Measurements from ENCODE around the gene SYNE3. TPM values are rescaled to one million over a fixed set of nuclear protein-coding genes. Genes with fewer than 3 reads are reported as not detected.
A peak's percentile ranks its signal among the peaks of the same experiment; 100 is the strongest.

The SYNE3 gene
- total RNA-seq, 3 donors from 2014 or later: 13.5 to 112 (median 22.0) TPM

DNA sequence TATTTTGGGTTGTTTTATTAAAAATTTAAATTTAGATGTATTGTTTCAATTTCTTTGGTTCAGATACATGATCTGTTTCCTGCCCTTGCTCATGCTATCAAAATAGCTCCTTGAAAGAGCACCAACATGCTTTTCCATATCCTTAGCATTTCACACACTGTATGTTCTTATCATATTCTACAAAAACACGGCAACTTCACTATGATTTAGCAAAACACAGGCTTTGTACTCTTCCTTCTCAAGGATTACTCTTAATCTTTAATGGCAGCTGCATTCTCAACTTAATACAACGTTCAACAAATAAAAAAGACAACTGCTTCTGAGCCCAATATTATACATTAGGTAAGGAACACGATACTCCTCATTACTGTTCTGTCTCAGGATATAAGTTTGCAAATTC lies 15.5 kb upstream of the SYNE3 start:
- Histone ChIP-seq H3K27me3 (no peaks in the 10 kb centered on the region), H3K27ac (no peak overlapping the region), H3K4me3 (no peak overlapping the region), H3K36me3 (no peaks in the 10 kb centered on the region), H3K4me1 (peaks cover 5 to 35% of the 10 kb centered on the region in 2 donors), H3K9me3 (no peaks in the 10 kb centered on the region)
- TF ChIP-seq POLR2AphosphoS5 (IDR thresholded peaks at IDR 0.05): no peak
- no peak for TF ChIP-seq POLR2A (IDR thresholded peaks at IDR 0.05)
- TF ChIP-seq, protein P1, sequence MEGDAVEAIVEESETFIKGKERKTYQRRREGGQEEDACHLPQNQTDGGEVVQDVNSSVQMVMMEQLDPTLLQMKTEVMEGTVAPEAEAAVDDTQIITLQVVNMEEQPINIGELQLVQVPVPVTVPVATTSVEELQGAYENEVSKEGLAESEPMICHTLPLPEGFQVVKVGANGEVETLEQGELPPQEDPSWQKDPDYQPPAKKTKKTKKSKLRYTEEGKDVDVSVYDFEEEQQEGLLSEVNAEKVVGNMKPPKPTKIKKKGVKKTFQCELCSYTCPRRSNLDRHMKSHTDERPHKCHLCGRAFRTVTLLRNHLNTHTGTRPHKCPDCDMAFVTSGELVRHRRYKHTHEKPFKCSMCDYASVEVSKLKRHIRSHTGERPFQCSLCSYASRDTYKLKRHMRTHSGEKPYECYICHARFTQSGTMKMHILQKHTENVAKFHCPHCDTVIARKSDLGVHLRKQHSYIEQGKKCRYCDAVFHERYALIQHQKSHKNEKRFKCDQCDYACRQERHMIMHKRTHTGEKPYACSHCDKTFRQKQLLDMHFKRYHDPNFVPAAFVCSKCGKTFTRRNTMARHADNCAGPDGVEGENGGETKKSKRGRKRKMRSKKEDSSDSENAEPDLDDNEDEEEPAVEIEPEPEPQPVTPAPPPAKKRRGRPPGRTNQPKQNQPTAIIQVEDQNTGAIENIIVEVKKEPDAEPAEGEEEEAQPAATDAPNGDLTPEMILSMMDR (IDR thresholded peaks at IDR 0.05): no peak
- intact Hi-C loops (cut with DNase I; ENCODE audit: low total_unique reads): loop anchor here (5.0 kb wide), 1 partner anchor 95 kb away; no protein-coding TSS in a partner anchor
- no peak for DNase-seq (ENCODE audit: low spot score in 2 of 2)

DNA sequence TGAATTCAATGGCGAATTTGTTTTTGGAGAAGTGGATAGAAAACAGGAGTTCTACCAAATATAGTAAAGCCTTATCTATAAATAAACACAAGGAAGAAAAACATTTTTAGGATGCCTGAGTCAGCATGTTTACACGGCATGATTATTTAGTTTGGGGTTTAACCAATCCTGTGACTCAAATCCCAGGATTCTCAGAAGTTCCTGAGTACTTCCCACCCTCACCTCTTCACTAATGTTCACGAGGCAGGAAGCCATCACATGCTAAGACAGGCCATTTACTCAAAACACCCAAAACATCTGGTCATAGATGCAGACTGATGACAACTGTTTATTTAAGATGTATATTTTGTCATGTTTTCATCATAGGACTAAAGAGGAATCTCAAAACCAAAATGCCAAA lies 15.0 kb upstream of the SYNE3 start:
- no peak overlapping the region for H3K27ac ChIP-seq
- peaks cover 5 to 35% of the 10 kb centered on the region in 2 donors for H3K4me1 ChIP-seq
- no peak for TF ChIP-seq POLR2AphosphoS5 (IDR thresholded peaks at IDR 0.05)
- TF ChIP-seq, protein P1 (IDR thresholded peaks at IDR 0.05): no peak
- no peak for TF ChIP-seq POLR2A (IDR thresholded peaks at IDR 0.05)
- no peak for DNase-seq (ENCODE audit: low spot score in 2 of 2)
- H3K9me3 ChIP-seq: no peaks in the 10 kb centered on the region
- H3K36me3 ChIP-seq: no peaks in the 10 kb centered on the region
- intact Hi-C loops (cut with DNase I; ENCODE audit: low total_unique reads): loop anchor here (5.0 kb wide), 1 partner anchor 94 kb away; no protein-coding TSS in a partner anchor
- no peak overlapping the region for H3K4me3 ChIP-seq
- no peaks in the 10 kb centered on the region for H3K27me3 ChIP-seq

DNA sequence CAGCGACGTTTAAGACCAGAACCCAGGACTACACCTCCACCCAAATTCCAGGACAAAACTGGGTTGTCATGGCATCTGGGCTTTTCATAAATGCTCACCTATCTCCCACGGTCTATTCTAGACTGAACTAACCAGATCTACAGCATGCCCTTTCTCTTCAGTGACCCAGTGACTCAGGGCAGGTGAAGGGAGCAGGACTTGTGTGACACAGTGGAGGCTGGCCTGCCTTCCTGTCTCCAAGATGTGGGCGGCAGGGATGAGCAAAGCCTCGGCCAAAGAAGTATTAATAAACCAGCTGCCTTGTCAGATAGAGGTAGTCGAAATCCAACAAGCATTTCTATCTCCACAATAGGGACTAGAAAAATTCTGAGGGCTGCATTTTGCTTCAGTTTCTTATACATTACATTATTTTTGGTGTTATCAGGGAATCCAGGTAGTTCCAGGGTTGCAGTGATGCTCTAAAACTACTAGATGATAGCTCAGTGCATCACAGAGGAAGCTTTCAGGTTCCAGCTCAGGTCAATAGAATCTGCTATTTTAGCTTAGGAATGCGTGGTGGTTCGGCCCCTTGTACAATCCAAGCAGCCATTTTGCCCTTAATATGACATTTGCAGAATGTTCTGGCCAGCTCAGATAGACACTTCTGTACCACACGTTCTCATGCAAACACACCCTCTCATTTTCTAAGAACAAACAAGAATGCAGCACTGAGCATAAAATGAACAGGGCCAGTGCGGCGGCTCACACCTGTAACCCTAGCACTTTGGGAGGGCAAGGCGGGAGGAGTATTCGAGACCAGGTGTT lies 14.2 kb upstream of the SYNE3 start:
- H3K9me3 ChIP-seq: no peaks in the 10 kb centered on the region

DNA sequence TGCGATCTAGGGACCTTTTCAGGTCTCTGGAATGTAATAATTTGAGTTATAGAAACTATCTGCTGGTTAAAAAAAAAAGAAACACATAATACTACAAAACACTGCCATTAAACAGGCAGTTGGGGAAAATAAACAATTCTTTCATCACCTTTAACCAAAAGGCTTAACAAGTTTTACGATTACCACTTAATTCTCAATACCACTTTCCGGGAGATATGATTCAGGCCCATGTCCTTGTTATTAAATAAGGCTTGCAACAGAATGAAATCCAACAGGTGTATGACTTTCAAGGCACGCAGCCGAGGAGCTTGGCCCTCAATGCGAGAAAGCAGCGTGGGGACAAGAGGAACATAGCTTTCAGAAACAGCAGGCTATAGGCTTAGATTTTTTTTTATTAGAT lies 12.8 kb upstream of the SYNE3 start:
- Histone ChIP-seq H3K9me3 (no peaks in the 10 kb centered on the region), H3K4me3 (no peak overlapping the region), H3K4me1 (peaks cover 6 to 25% of the 10 kb centered on the region in 2 donors), H3K27ac (no peak overlapping the region), H3K27me3 (no peaks in the 10 kb centered on the region), H3K36me3 (no peaks in the 10 kb centered on the region)
- TF ChIP-seq, protein P1 (IDR thresholded peaks at IDR 0.05): no peak
- TF ChIP-seq POLR2A (IDR thresholded peaks at IDR 0.05): no peak
- TF ChIP-seq POLR2AphosphoS5 (IDR thresholded peaks at IDR 0.05): no peak
- intact Hi-C loops (cut with DNase I; ENCODE audit: low total_unique reads): no loop called here
- DNase-seq (ENCODE audit: low spot score in 2 of 2): no peak

More for the DNA sequence above, 14.2 kb upstream of the SYNE3 start:
- Histone ChIP-seq H3K4me3 (peak overlapping the region in 1 of 3 donors; percentile 16), H3K4me1 (peaks cover 2 to 27% of the 10 kb centered on the region in 2 donors), H3K36me3 (no peaks in the 10 kb centered on the region), H3K27ac (peak overlapping the region; percentile 39 to 42), H3K27me3 (no peaks in the 10 kb centered on the region)
- intact Hi-C loops (cut with DNase I; ENCODE audit: low total_unique reads): loop anchor here (5.0 kb wide), 1 partner anchor 93 kb away; no protein-coding TSS in a partner anchor
- TF ChIP-seq, protein P1 (IDR thresholded peaks at IDR 0.05): no peak
- TF ChIP-seq POLR2A (IDR thresholded peaks at IDR 0.05) (no peak), POLR2AphosphoS5 (IDR thresholded peaks at IDR 0.05) (no peak)
- DNase-seq (ENCODE audit: low spot score in 2 of 2): no peak

DNA sequence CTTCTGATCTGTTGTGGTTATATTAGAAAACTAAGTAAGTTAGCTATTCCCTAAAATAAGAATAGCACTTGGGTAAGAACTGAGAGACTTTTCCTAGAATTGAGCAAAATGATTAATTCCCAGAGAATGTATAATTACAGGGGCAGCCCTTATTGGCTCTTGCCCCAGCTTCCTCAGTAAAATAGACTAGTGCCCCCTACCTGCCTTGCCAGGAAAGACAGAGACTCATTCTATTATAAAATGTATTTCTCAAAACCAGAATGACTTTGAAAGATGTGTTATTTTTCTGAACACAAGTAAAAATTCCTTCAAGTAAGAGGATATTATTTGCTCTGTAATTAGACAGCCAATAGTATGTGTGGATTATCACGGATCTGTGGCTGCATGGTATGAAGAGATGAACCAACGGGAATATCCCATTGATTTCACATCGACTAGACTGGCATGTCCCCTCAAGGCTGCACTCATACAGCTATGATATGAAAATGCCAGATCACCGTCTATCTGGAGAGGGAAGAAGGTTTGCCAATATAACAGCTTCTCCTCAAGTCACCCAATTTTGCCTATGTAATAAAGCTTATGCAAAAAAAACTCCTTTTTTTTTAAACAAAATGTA lies 11.0 kb upstream of the SYNE3 start:
- no peaks in the 10 kb centered on the region for H3K9me3 ChIP-seq
- peak overlapping the region; percentile 59 to 84 for H3K27ac ChIP-seq
- DNase-seq (ENCODE audit: low spot score in 2 of 2): no peak
- no peaks in the 10 kb centered on the region for H3K27me3 ChIP-seq
- peaks cover 3 to 17% of the 10 kb centered on the region in 2 donors for H3K4me1 ChIP-seq
- TF ChIP-seq, protein P1 (IDR thresholded peaks at IDR 0.05): peak; percentile 52 to 71 (median 65)
- no peak for TF ChIP-seq POLR2A (IDR thresholded peaks at IDR 0.05)
- TF ChIP-seq POLR2AphosphoS5 (IDR thresholded peaks at IDR 0.05): peak in 1 of 3 donors; percentile 42
- no peaks in the 10 kb centered on the region for H3K36me3 ChIP-seq
- intact Hi-C loops (cut with DNase I; ENCODE audit: low total_unique reads): no loop called here
- H3K4me3 ChIP-seq: peak overlapping the region in 1 of 3 donors; percentile 29

Measured in breast epithelium (tissue), 4 donors.